ENCODE data around the gene RPL13. TPM values are rescaled to one million over a fixed set of nuclear protein-coding genes. Genes with fewer than 3 reads are reported as not detected.

Gene RPL13
- total and polyA plus RNA-seq, 2 experiments from 2014 or later = 1,293 to 5,939 TPM

DNA sequence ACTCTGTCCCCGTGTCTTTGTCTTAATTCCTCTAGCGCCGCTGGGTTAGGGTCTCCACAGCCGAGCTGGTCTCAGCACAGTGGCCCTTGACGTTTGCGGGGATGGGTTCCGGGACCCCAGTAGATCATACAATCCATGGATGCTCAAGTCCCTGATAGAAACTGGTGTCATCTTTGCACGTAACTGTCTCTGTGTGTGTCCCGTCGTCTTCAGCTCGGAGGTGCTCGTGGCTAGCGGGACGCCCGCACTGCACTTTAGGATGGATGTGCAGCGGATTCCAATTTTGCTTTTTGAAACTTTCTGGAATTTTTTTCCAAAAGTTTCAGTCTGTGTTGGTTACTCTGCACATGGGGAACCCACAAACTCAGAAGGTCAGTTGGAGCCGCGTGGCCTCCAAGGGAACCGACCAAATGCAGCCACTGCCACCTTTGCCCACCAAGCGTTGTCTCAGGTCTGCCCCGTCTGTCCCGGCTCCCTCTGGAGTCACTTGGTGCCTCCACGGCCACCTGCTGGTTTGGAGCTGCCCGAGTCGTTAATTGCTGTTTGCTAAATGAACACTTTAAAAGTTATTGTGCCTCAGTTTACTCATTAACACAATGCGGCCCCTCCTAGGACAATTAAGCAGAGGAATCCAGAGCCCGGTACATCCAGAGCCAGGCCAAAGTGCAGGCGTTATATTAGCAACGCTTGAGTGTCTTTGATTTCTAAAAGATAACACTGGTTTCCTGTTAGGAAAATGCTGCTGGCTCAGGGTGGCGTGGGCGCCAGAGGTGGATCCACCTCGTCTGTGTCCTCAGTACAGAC, 47.7 kb downstream of the RPL13 start:
- no peak for DNase-seq (ENCODE audit: low read depth in 1 of 2, low spot score in 1 of 2)
- no peaks in the 10 kb centered on the region for H3K27me3 ChIP-seq
- no peak overlapping the region for H3K4me3 ChIP-seq
- H3K36me3 ChIP-seq = no peaks in the 10 kb centered on the region
- no peaks in the 10 kb centered on the region for H3K9me3 ChIP-seq (ENCODE audit: low read depth)
- H3K27ac ChIP-seq = no peak overlapping the region
- H3K4me1 ChIP-seq (ENCODE audit: low read depth) = no peaks in the 10 kb centered on the region
- TF ChIP-seq, protein P1, sequence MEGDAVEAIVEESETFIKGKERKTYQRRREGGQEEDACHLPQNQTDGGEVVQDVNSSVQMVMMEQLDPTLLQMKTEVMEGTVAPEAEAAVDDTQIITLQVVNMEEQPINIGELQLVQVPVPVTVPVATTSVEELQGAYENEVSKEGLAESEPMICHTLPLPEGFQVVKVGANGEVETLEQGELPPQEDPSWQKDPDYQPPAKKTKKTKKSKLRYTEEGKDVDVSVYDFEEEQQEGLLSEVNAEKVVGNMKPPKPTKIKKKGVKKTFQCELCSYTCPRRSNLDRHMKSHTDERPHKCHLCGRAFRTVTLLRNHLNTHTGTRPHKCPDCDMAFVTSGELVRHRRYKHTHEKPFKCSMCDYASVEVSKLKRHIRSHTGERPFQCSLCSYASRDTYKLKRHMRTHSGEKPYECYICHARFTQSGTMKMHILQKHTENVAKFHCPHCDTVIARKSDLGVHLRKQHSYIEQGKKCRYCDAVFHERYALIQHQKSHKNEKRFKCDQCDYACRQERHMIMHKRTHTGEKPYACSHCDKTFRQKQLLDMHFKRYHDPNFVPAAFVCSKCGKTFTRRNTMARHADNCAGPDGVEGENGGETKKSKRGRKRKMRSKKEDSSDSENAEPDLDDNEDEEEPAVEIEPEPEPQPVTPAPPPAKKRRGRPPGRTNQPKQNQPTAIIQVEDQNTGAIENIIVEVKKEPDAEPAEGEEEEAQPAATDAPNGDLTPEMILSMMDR (IDR thresholded peaks at IDR 0.05; ENCODE audit: low read depth, low read length) = no peak

- TF ChIP-seq, protein P1 (IDR thresholded peaks at IDR 0.05; ENCODE audit: low read depth, low read length) = no peak
- Histone ChIP-seq H3K9me3 (ENCODE audit: low read depth) (no peaks in the 10 kb centered on the region), H3K4me3 (no peak overlapping the region), H3K27ac (no peak overlapping the region), H3K4me1 (ENCODE audit: low read depth) (no peaks in the 10 kb centered on the region), H3K36me3 (no peaks in the 10 kb centered on the region), H3K27me3 (no peaks in the 10 kb centered on the region)
- DNase-seq (ENCODE audit: low read depth in 1 of 2, low spot score in 1 of 2) = no peak
Measured at GRCh38 chr16:89610108-89610453, 49.6 kb downstream of the RPL13 start.

DNA sequence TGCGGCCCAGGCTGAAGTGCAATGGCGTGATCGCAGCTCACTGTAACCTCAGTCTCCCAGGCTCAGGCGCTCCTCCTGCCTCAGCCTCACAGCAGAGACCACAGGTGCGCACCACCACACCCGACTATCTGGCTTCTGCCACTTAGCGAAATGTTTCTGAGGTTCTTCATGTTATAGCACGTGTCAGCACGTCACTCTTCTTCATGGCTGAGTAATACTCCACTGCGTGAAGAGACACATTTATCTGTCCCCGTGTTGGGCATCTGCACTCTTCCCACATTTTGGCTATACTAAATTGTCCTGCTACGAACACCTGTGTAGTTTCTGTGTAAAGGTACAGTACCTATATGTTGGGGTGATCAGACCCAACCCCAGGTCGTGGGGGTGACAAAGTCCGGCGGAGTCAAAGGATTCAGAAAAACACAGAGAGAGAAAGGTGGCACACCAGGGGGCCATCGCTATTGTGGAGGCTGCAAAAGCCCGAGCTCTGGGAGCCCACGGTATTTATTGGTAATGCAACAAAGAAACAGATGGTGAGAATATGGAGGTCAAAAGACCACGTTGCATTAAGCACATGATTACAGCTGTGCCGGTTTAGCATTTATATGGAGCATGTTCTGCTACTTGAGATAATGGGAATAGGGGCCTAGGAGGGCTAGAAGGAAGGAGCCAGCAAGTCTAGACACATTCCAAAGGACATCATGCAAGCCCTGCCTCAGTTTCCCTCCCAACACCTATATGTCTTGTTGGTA, 52.1 kb downstream of the RPL13 start:
- H3K4me3 ChIP-seq = no peak overlapping the region
- H3K9me3 ChIP-seq (ENCODE audit: low read depth) = no peaks in the 10 kb centered on the region
- no peaks in the 10 kb centered on the region for H3K4me1 ChIP-seq (ENCODE audit: low read depth)
- DNase-seq (ENCODE audit: low read depth in 1 of 2, low spot score in 1 of 2) = no peak
- no peaks in the 10 kb centered on the region for H3K27me3 ChIP-seq
- TF ChIP-seq, protein P1 (IDR thresholded peaks at IDR 0.05; ENCODE audit: low read depth, low read length) = no peak
- H3K27ac ChIP-seq = no peak overlapping the region
- H3K36me3 ChIP-seq = no peaks in the 10 kb centered on the region

DNA sequence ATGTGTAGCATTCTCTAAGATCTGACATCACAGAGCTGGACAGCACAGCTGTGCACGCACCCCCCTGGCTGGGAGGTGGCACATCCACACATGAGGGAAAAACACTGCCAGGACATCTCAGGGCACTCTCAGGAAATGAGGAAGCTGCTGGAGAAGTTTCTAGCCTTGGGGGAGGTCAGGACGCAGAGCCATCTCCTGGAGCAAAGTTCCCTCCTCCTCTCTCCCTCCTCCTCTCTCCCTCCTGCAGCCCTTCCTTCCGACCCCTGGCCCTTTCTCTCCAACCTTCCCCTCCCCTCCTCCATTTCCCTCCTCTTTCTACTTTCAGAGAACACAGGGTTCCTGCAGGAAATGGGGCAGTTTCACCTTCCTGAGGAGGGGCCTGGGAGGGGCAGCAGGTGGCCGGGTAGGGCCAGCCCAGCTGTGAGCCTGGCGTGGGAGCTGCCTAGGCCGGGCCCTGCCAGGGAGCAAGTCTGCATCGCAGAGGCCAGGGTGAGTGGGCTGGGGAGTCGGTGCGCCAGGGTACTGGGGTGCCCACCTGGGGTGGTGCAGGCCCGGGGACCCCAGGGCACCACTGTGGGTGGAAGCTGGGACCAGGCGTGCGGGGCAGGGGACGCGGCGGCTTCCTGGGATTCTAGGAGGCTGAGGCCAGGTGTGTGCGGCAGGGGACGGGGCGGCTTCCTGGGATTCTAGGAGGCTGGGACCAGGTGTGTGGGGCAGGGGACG, 52.9 kb downstream of the RPL13 start, which contains the start of gene DPEP1:
DPEP1 (plus strand) TSS at position 412 of the 723 bp plus-strand sequence. CDS start 16,769 bp downstream, outside the sequence.
- Histone ChIP-seq H3K27ac (no peak within 1 kb of the TSS), H3K27me3 (no peaks in the 10 kb centered on the region), H3K36me3 (no peaks in the 10 kb centered on the region), H3K4me3 (no peak within 1 kb of the TSS), H3K4me1 (ENCODE audit: low read depth) (no peaks in the 10 kb centered on the region), H3K9me3 (ENCODE audit: low read depth) (no peaks in the 10 kb centered on the region)
- no peak for DNase-seq (ENCODE audit: low read depth in 1 of 2, low spot score in 1 of 2)
- TF ChIP-seq, protein P1 (IDR thresholded peaks at IDR 0.05; ENCODE audit: low read depth, low read length) = no peak

GRCh38 chr16:89613954-89614459, 53.5 kb downstream of the RPL13 start:
- TF ChIP-seq, protein P1 (IDR thresholded peaks at IDR 0.05; ENCODE audit: low read depth, low read length) = no peak
- DNase-seq (ENCODE audit: low read depth in 1 of 2, low spot score in 1 of 2) = no peak

More at GRCh38 chr16:89613954-89614459, 53.5 kb downstream of the RPL13 start:
- Histone ChIP-seq H3K4me3 (no peak overlapping the region), H3K36me3 (no peaks in the 10 kb centered on the region), H3K4me1 (ENCODE audit: low read depth) (no peaks in the 10 kb centered on the region), H3K9me3 (ENCODE audit: low read depth) (no peaks in the 10 kb centered on the region), H3K27ac (no peak overlapping the region), H3K27me3 (no peaks in the 10 kb centered on the region)
